Neuronal stem cell (in vitro differentiated cells): ENCODE results near the gene ADAMTS18.

ENCODE experiments used
- DNase-seq: peaks from one replicate; pipeline ENCODE4 v3.0.0-alpha.2; 2013; ENCODE audit warnings: low spot score
- H2AFZ ChIP-seq: one replicate; pipeline ENCODE4 v1.6.1; 2013; ENCODE audit warnings: mild to moderate bottlenecking, low read length, inconsistent platforms
- H2AK5ac ChIP-seq: 2 replicates; pipeline ENCODE4 v1.6.1; 2013; ENCODE audit warnings: low read depth, mild to moderate bottlenecking, inconsistent platforms, low read length, moderate library complexity, mixed read lengths
- H2BK120ac ChIP-seq: 2 replicates; pipeline ENCODE4 v1.6.1; 2013; ENCODE audit warnings: low read depth, mild to moderate bottlenecking, inconsistent platforms, low read length, moderate library complexity, mixed read lengths
- H2BK12ac ChIP-seq: one replicate; pipeline ENCODE4 v1.6.1; 2013; ENCODE audit warnings: low read length, inconsistent platforms
- H2BK15ac ChIP-seq: 2 replicates; pipeline ENCODE4 v1.6.1; 2013; ENCODE audit warnings: mild to moderate bottlenecking, low read length, inconsistent platforms, mixed read lengths
- H2BK5ac ChIP-seq: one replicate; pipeline ENCODE4 v1.6.1; 2013; ENCODE audit warnings: inconsistent platforms, mild to moderate bottlenecking, low read length, moderate library complexity
- H3K14ac ChIP-seq: one replicate; pipeline ENCODE4 v1.6.1; 2013; ENCODE audit warnings: low read length, inconsistent platforms
- H3K18ac ChIP-seq: 2 replicates; pipeline ENCODE4 v1.6.1; 2013; ENCODE audit warnings: low read length, inconsistent platforms
- H3K23ac ChIP-seq: 2 replicates; pipeline ENCODE4 v1.6.1; 2013; ENCODE audit warnings: low read depth, mild to moderate bottlenecking, mixed read lengths, low read length, inconsistent platforms; ENCODE audit not compliant: poor library complexity
- H3K27ac ChIP-seq: replicated peaks from 3 replicates; pipeline ENCODE4 v1.5.1; 2013; ENCODE audit warnings: low read length, inconsistent platforms
- H3K27me3 ChIP-seq, 3 experiments: 2 replicates each; pipeline ENCODE4 v1.6.1; 2013; ENCODE audit warnings: low read length in 3 of 3, mild to moderate bottlenecking in 2 of 3, inconsistent platforms in 1 of 3, low read depth in 1 of 3, mixed read lengths in 1 of 3, moderate library complexity in 1 of 3; ENCODE audit not compliant: control insufficient read depth in 3 of 3, insufficient read depth in 3 of 3
- H3K36me3 ChIP-seq, 2 donors: replicated peaks in 1 of 2; 2 replicates each; pipeline ENCODE4 v1.6.1; 2013; ENCODE audit warnings: low read length in 2 of 2; ENCODE audit not compliant: control insufficient read depth in 2 of 2, insufficient read depth in 2 of 2
- H3K4ac ChIP-seq: 2 replicates; pipeline ENCODE4 v1.6.1; 2013; ENCODE audit warnings: inconsistent platforms, mild to moderate bottlenecking, low read length, moderate library complexity
- H3K4me1 ChIP-seq, 2 donors: 1 replicate in 1 of 2; 2 replicates in 1 of 2; pipeline ENCODE4 v1.6.1; 2013; ENCODE audit warnings: low read length in 2 of 2, low read depth in 1 of 2; ENCODE audit not compliant: control insufficient read depth in 2 of 2, insufficient read depth in 1 of 2
- H3K4me2 ChIP-seq: one replicate; pipeline ENCODE4 v1.6.1; 2013; ENCODE audit warnings: mild to moderate bottlenecking, low read length, inconsistent platforms; ENCODE audit not compliant: insufficient read depth, poor library complexity, severe bottlenecking
- H3K4me3 ChIP-seq, 2 donors: 2 replicates each; pipeline ENCODE4 v1.5.1; 2013; ENCODE audit warnings: low read length in 2 of 2, mild to moderate bottlenecking in 2 of 2, inconsistent platforms in 1 of 2, moderate library complexity in 1 of 2
- H3K79me1 ChIP-seq: one replicate; pipeline ENCODE4 v1.6.1; 2013; ENCODE audit warnings: low read depth, mild to moderate bottlenecking, inconsistent platforms, low read length, moderate library complexity
- H3K9ac ChIP-seq: one replicate; pipeline ENCODE4 v1.6.1; 2013; ENCODE audit warnings: mild to moderate bottlenecking, low read depth, low read length, inconsistent platforms; ENCODE audit not compliant: poor library complexity
- H3K9me3 ChIP-seq, 2 donors: replicated peaks in 1 of 2; 2 replicates each; pipeline versions ENCODE3 to v1.6.1; 2013; ENCODE audit warnings: low read length in 2 of 2, mild to moderate bottlenecking in 2 of 2, inconsistent platforms in 1 of 2, low read depth in 1 of 2, mixed read lengths in 1 of 2, moderate library complexity in 1 of 2; ENCODE audit not compliant: control insufficient read depth in 2 of 2, insufficient read depth in 1 of 2
- H4K8ac ChIP-seq: one replicate; pipeline ENCODE4 v1.6.1; 2013; ENCODE audit warnings: low read depth, mild to moderate bottlenecking, inconsistent platforms, low read length, moderate library complexity
- H4K91ac ChIP-seq: one replicate; pipeline ENCODE4 v1.6.1; 2013; ENCODE audit warnings: low read length, low read depth, mild to moderate bottlenecking, inconsistent platforms; ENCODE audit not compliant: poor library complexity
- WGBS, 2 donors: extraction: QIAGEN DNeasy Blood & Tissue Kit; methylation state at CpG; one replicate each; pipeline ENCODE4 v1.1.7; 2013; ENCODE audit warnings: missing lambda C conversion rate in 2 of 2, mixed read lengths in 1 of 2; ENCODE audit not compliant: insufficient read length in 2 of 2, insufficient replicate concordance in 1 of 2; ENCODE audit errors: extremely low coverage in 2 of 2; 5-methylcytosine and 5-hydroxymethylcytosine counted together

Gene ADAMTS18

GRCh38 chr16:77444147-77444460, 9.3 kb upstream of the ADAMTS18 start:
- Histone ChIP-seq H3K4me2 (no peak overlapping the region), H3K4me1 (peaks cover 0 to 3% of the 10 kb centered on the region in 2 donors), H3K4ac (no peak overlapping the region), H3K18ac (no peak overlapping the region), H3K9ac (no peak overlapping the region), H4K91ac (no peak overlapping the region), H2AFZ (no peak overlapping the region), H3K27ac (no peak overlapping the region), H3K23ac (no peak overlapping the region), H2AK5ac (no peak overlapping the region), H3K36me3 (no peaks in the 10 kb centered on the region), H4K8ac (no peak overlapping the region), H2BK12ac (no peak overlapping the region), H3K14ac (no peak overlapping the region), H3K4me3 (no peak overlapping the region), H2BK120ac (no peak overlapping the region), H2BK5ac (no peak overlapping the region), H3K9me3 (no peaks in the 10 kb centered on the region), H3K79me1 (no peaks in the 10 kb centered on the region), H3K27me3 (peaks cover 0 to 23% (median 0%) of the 10 kb centered on the region in 3 experiments), H2BK15ac (no peak overlapping the region)
- no CpG with 5 or more reads among the region's 1 CpG for WGBS, 2 donors
- DNase-seq = no peak

GRCh38 chr16:77443357-77444146, 8.7 kb upstream of the ADAMTS18 start:
- WGBS, 2 donors = no CpG with 5 or more reads among the region's 10 CpGs

GRCh38 chr16:77442078-77442477, 7.2 kb upstream of the ADAMTS18 start:
- Histone ChIP-seq H3K4ac (no peak overlapping the region), H3K36me3 (no peaks in the 10 kb centered on the region), H4K91ac (no peak overlapping the region), H2BK120ac (no peak overlapping the region), H3K18ac (no peak overlapping the region), H4K8ac (no peak overlapping the region), H3K27ac (no peak overlapping the region), H3K14ac (no peak overlapping the region), H3K23ac (no peak overlapping the region), H3K4me3 (no peak overlapping the region), H2AFZ (no peak overlapping the region), H3K27me3 (peaks cover 0 to 40% (median 2%) of the 10 kb centered on the region in 3 experiments), H3K9me3 (no peaks in the 10 kb centered on the region), H2BK15ac (no peak overlapping the region), H2BK12ac (no peak overlapping the region), H3K4me2 (no peak overlapping the region), H2BK5ac (no peak overlapping the region), H3K4me1 (peaks cover 0 to 5% of the 10 kb centered on the region in 2 donors), H3K9ac (no peak overlapping the region), H3K79me1 (no peaks in the 10 kb centered on the region), H2AK5ac (no peak overlapping the region)
- WGBS, 2 donors = no CpG with 5 or more reads among the region's 2 CpGs
- DNase-seq = no peak

More at GRCh38 chr16:77443357-77444146, 8.7 kb upstream of the ADAMTS18 start:
- Histone ChIP-seq H2BK120ac (no peak overlapping the region), H3K27me3 (peaks cover 0 to 28% (median 0%) of the 10 kb centered on the region in 3 experiments), H3K79me1 (no peaks in the 10 kb centered on the region), H4K91ac (no peak overlapping the region), H2BK12ac (no peak overlapping the region), H3K9me3 (no peaks in the 10 kb centered on the region), H3K36me3 (no peaks in the 10 kb centered on the region), H3K4me1 (peaks cover 0 to 4% of the 10 kb centered on the region in 2 donors), H2BK5ac (no peak overlapping the region), H3K23ac (no peak overlapping the region), H3K14ac (no peak overlapping the region), H2AK5ac (no peak overlapping the region), H3K27ac (no peak overlapping the region), H2AFZ (no peak overlapping the region), H2BK15ac (no peak overlapping the region), H3K18ac (no peak overlapping the region), H3K4me3 (no peak overlapping the region), H3K4ac (no peak overlapping the region), H3K9ac (no peak overlapping the region), H4K8ac (no peak overlapping the region), H3K4me2 (no peak overlapping the region)
- DNase-seq = no peak

- H2AK5ac ChIP-seq = no peak overlapping the region
These were observed 4.3 kb upstream of the ADAMTS18 start for GRCh38 chr16:77439106-77439505.

More at GRCh38 chr16:77439106-77439505, 4.3 kb upstream of the ADAMTS18 start:
- no peak overlapping the region for H2BK120ac ChIP-seq
- peaks cover 0 to 7% of the 10 kb centered on the region in 2 donors for H3K4me1 ChIP-seq
- no peak overlapping the region for H3K18ac ChIP-seq
- H3K79me1 ChIP-seq = no peaks in the 10 kb centered on the region
- DNase-seq = no peak
- no peak overlapping the region for H3K4me2 ChIP-seq
- H3K9ac ChIP-seq = no peak overlapping the region
- H3K4me3 ChIP-seq = no peak overlapping the region
- no peak overlapping the region for H3K27ac ChIP-seq
- no peak overlapping the region for H2BK12ac ChIP-seq
- no peaks in the 10 kb centered on the region for H3K36me3 ChIP-seq
- H2BK15ac ChIP-seq = no peak overlapping the region
- H3K27me3 ChIP-seq = peaks cover 2 to 68% (median 29%) of the 10 kb centered on the region in 3 experiments
- WGBS, 2 donors = no CpG with 5 or more reads among the region's 3 CpGs
- no peak overlapping the region for H3K14ac ChIP-seq
- H4K91ac ChIP-seq = no peak overlapping the region
- H2AFZ ChIP-seq = no peak overlapping the region
- H2BK5ac ChIP-seq = no peak overlapping the region
- no peaks in the 10 kb centered on the region for H3K9me3 ChIP-seq
- no peak overlapping the region for H4K8ac ChIP-seq
- H3K4ac ChIP-seq = no peak overlapping the region
- H3K23ac ChIP-seq = no peak overlapping the region
